ENCODE measurements around the gene ACTR3C. TPM values are rescaled to one million over a fixed set of nuclear protein-coding genes. Genes with fewer than 3 reads are reported as not detected.
"Not testable (repeated sequence)": the region's sequence is repeated elsewhere in the genome, so short reads cannot be mapped to it uniquely, and the experiment has no call there.

The ACTR3C gene
- total RNA-seq, 1 donor from 2014 or later, result 4.7 TPM

GRCh38 chr7:150285849-150286754 lies 37.2 kb downstream of the ACTR3C start:
- DNase-seq (ENCODE audit: low read depth in 2 of 2), result peak in 1 of 2 donors; percentile 16

GRCh38 chr7:150283608-150284007 lies 39.7 kb downstream of the ACTR3C start:
- DNase-seq (ENCODE audit: low read depth in 2 of 2), result not testable (repeated sequence)

DNA sequence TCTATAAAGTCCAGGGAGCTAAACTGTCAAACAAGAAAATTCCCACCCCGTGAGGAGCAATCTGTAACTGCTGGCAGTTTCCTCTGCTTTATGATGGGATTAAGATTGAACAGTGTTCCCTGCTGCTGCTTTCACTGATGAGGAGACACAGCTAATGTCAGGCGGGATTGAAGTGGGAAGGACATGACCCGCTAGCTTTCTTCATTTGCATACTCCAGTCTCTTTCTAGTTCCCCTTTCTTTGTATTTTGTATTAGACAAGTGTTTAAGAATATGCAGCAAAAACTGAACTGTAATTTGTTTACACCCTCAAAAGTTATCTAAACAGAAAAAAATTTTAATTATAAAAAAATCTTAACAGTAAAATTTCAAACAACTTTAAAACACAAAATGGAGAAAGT lies 40.2 kb downstream of the ACTR3C start:
- not testable (repeated sequence) for DNase-seq (ENCODE audit: low read depth in 2 of 2)

- DNase-seq (ENCODE audit: low read depth in 2 of 2), result not testable (repeated sequence)
These were observed 41.5 kb downstream of the ACTR3C start for GRCh38 chr7:150281681-150282403.

DNA sequence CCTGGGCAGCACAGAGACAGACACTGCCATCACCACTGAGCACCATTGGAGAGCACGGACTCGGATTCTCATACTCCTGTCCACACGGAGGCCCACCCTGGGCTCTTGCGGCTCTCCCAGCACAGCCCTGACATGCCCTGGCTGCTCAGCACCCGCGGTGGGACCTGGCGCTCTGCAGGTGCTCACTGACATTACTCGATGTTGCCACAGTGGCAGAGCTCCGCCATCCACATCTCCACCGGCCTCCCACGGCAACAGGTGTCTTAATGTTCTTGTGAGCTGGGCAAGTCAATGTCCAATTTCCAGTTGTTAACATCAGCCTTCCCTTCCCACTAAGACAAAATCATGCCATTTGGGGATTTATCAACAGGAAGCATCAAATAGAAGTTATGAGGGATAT lies 45.0 kb downstream of the ACTR3C start:
- DNase-seq (ENCODE audit: low read depth in 2 of 2), result not testable (repeated sequence)

GRCh38 chr7:150276132-150276695 lies 47.1 kb downstream of the ACTR3C start:
- DNase-seq (ENCODE audit: low read depth in 2 of 2), result peak; percentile 5 to 32

DNA sequence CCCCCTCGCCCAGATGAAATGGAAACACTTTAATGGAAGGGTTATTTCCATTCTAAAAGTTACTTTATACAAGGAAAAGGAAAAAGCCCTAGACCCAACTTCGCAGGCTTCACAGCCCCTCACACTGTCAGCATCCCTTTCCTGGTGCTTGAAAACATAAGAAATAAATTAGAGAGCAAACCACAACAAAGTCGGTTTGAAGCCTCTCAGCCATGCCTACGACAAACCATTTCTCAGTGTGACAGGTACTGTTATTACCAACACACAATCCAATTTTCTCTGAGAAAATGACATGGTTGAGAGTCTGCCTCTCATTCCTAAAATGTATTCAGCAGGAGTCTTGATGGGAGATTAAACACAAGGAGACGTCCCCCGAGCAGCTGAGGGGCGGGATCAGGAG lies 51.4 kb downstream of the ACTR3C start:
- DNase-seq (ENCODE audit: low read depth in 2 of 2), result not testable (repeated sequence)

DNA sequence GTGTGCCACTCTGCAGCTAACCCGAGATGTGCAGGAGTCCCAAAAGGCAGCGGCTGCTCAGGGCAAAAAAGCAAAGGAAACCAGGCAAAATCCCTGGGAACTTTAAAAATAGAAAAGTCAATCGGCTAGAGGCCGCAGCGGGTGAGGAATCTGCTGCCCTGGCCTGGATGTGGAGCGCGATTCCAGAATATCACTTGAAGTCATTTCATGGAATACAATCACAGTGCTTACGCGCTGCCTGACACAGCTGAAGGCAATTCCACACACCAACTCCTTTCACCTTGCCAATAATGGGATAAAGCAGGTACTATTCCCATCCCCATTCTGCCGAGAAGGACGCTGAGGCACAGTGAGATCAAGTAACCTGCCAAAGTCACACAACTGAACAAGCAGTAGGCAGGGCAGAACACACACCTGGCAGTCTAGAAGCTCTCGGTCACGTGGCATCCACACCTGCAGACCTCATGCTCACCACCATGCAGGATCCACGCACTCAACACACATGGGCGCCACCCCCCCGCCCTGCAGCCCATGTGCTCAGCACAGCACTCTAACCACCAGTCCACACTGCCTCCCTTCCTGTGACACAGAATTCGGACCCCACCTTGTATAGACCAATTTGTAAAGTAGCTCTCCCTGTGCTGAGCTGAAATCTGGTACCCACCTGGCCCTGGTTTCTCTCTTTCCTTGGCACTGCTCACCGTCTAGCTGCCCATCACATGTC lies 53.1 kb downstream of the ACTR3C start:
- DNase-seq (ENCODE audit: low read depth in 2 of 2), result not testable (repeated sequence)

GRCh38 chr7:150268798-150269197 lies 54.5 kb downstream of the ACTR3C start:
- not testable (repeated sequence) for DNase-seq (ENCODE audit: low read depth in 2 of 2)

GRCh38 chr7:150268287-150268686 lies 55.1 kb downstream of the ACTR3C start:
- DNase-seq (ENCODE audit: low read depth in 2 of 2), result not testable (repeated sequence)

GRCh38 chr7:150266953-150267665 lies 56.2 kb downstream of the ACTR3C start:
- not testable (repeated sequence) for DNase-seq (ENCODE audit: low read depth in 2 of 2)

GRCh38 chr7:150262656-150263055 lies 60.7 kb downstream of the ACTR3C start:
- DNase-seq (ENCODE audit: low read depth in 2 of 2), result not testable (repeated sequence)

DNA sequence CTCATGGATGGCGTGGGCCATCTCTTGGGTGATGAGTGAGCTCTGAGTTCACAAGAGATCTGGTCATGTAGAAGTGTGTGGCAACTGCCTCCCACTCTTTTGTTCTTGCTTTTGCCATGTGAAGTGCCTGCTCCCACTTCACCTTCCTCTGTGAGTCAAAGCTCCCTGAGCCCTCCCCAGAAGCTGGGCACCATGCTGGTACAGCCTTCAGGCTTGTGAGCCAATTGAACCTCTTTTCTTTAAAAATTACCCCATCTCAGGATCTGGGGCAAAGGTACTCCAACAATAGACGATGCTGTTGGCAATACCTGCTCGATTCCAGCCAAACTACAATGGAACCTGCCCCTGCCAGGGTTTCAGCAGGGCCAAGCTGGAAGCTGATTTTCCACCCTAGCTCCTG lies 75.6 kb downstream of the ACTR3C start:
- DNase-seq (ENCODE audit: low read depth in 2 of 2), result not testable (repeated sequence)

DNA sequence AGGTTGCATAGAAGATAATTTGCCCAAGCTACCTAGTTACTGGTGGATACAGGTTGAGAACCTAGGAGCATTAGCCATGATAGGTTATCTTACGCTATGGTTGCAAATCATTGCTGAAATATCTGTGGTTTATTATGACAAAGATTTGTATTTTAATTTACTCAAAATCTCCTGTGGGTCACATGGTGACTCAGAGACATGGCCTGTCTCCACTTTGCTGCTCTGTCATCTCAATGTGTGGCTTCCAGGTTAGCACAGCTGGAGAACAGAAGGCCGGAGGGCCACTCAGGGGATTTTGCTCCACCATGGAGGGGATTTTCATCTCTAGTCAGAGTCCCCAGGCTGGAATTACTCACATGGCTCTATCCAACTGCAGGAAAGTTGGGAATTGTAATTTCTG lies 78.1 kb downstream of the ACTR3C start:
- DNase-seq (ENCODE audit: low read depth in 2 of 2), result not testable (repeated sequence)

DNA sequence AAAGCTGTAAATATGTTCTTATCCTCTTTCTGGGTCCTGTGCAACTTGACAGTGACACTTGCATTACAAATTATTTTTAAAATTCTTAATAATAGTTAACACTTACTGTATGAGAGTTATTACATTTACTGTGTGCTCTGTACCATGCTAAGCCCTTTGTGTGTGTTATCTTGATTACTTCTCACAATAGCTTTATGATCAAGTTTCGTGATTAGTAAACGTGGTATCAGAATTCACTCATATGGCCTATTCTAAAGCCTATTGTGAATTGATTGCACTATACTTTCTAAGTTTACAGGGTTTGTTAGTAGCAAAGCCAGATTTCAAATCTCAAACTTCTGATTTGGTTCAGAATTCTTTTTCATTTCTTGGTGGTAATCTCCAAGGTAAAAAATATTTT lies 80.4 kb downstream of the ACTR3C start:
- not testable (repeated sequence) for DNase-seq (ENCODE audit: low read depth in 2 of 2)

GRCh38 chr7:150225444-150225843 lies 97.9 kb downstream of the ACTR3C start:
- DNase-seq (ENCODE audit: low read depth in 2 of 2), result not testable (repeated sequence)

DNA sequence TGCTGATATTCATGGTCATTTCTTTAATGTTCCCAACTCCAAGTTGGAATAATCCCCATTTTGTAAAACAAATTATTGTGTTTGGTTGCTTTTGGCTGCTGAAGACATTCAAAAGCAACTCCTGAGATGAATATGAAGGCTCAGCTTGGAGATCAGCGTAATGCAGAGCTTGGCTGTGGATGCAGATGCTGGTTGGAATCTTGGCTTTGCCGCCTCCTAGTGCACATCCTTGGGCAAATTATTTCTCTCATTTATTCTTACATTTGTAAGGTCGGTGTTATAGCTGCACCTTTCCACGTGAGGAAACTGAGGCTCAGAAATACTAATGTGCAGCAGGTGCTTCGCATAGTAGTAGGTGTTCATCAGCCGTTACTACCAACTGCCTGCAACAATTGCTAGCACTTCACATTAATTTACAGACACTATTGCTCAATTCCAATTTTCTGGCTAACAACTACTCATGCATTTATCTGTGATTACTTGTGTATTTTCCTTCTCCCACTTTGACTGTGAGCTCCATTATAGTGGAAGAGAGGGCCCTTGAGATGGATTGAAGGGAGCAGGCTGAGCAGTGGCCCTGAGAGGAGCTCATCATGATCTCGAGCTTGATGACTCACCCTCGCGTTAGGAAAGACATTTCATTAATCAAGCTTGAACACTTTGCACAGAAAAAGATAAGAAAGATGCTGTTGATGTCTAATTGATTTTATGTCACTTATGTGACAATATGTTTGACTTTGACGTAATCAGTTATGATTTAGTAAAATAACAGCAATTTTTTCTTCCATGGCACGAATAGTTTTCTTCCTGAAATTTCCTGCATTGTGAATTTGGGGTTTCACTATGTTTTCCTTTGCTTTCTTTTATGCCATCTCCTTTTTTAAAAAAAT lies 101.0 kb downstream of the ACTR3C start:
- DNase-seq (ENCODE audit: low read depth in 2 of 2), result not testable (repeated sequence)

- DNase-seq (ENCODE audit: low read depth in 2 of 2), result not testable (repeated sequence)
These were observed 102.6 kb downstream of the ACTR3C start for GRCh38 chr7:150220673-150221181.

- not testable (repeated sequence) for DNase-seq (ENCODE audit: low read depth in 2 of 2)
These were observed 103.2 kb downstream of the ACTR3C start for GRCh38 chr7:150219941-150220658.

Measured in dermis microvascular lymphatic vessel endothelial cell (primary cell).